CD14-positive monocyte (primary cell): ENCODE data around the gene PITPNC1. TPM values are rescaled to one million over a fixed set of nuclear protein-coding genes. Genes with fewer than 3 reads are reported as not detected.

Source experiments
- DNase-seq, 3 donors: peaks; one replicate each; pipeline ENCODE4 v3.0.0-alpha.2; 2011 to 2022
- H2AFZ ChIP-seq: 2 replicates; pipeline ENCODE4 v1.6.0; 2012; ENCODE audit warnings: mild to moderate bottlenecking, low read depth, low read length, inconsistent platforms; ENCODE audit not compliant: insufficient read depth, poor library complexity, severe bottlenecking
- H3K27ac ChIP-seq, 2 donors: 1 replicate in 1 of 2; 2 replicates in 1 of 2; pipeline ENCODE4 v1.5.1; 2012 to 2013; ENCODE audit warnings: low read length in 2 of 2, control low read depth in 1 of 2, inconsistent platforms in 1 of 2, low read depth in 1 of 2, mild to moderate bottlenecking in 1 of 2
- H3K27me3 ChIP-seq, 2 donors: one replicate each; pipeline versions ENCODE4 v1.6.0 to v1.6.1; 2011 to 2013; ENCODE audit warnings: low read length in 2 of 2; ENCODE audit not compliant: control insufficient read depth in 2 of 2, insufficient read depth in 2 of 2
- H3K36me3 ChIP-seq, 2 donors: replicated peaks in 1 of 2; 1 replicate in 1 of 2; 2 replicates in 1 of 2; pipeline versions ENCODE4 v1.5.1 to v1.6.1; 2012 to 2013; ENCODE audit warnings: low read length in 2 of 2, control low read depth in 1 of 2, inconsistent platforms in 1 of 2, mild to moderate bottlenecking in 1 of 2; ENCODE audit not compliant: insufficient read depth in 2 of 2, control insufficient read depth in 1 of 2
- H3K4me1 ChIP-seq, 2 donors: 1 replicate in 1 of 2; 2 replicates in 1 of 2; pipeline versions ENCODE4 v1.5.1 to v1.6.1; 2012 to 2013; ENCODE audit warnings: low read length in 2 of 2, control low read depth in 1 of 2, inconsistent platforms in 1 of 2, mild to moderate bottlenecking in 1 of 2, moderate library complexity in 1 of 2; ENCODE audit not compliant: insufficient read depth in 2 of 2, control insufficient read depth in 1 of 2
- H3K4me2 ChIP-seq: replicated peaks from 2 replicates; pipeline ENCODE3; 2012; ENCODE audit warnings: low read length, moderate library complexity, mild to moderate bottlenecking; ENCODE audit not compliant: poor library complexity, severe bottlenecking; ENCODE audit errors: extremely low read depth
- H3K4me3 ChIP-seq, 3 experiments: fragments of 200-600 bp in 1 of 3; sonication (generic) in 1 of 3; replicated peaks in 1 of 3; 1 replicate in 2 of 3; 2 replicates in 1 of 3; pipeline ENCODE4 v1.5.1; 2011 to 2013; ENCODE audit warnings: low read length in 3 of 3, mild to moderate bottlenecking in 3 of 3, control low read depth in 2 of 3, low read depth in 2 of 3, inconsistent platforms in 1 of 3, moderate library complexity in 1 of 3
- H3K79me2 ChIP-seq: 2 replicates; pipeline ENCODE4 v1.6.0; 2012; ENCODE audit warnings: mild to moderate bottlenecking, control low read depth, inconsistent platforms, low read length, moderate library complexity; ENCODE audit not compliant: insufficient read depth
- H3K9ac ChIP-seq: 2 replicates; pipeline ENCODE4 v1.6.0; 2017; ENCODE audit warnings: low read length, mild to moderate bottlenecking; ENCODE audit not compliant: insufficient read depth, poor library complexity, severe bottlenecking
- H3K9me3 ChIP-seq, 2 donors: replicated peaks in 1 of 2; 1 replicate in 1 of 2; 2 replicates in 1 of 2; pipeline versions ENCODE4 v1.5.1 to v1.6.1; 2012 to 2013; ENCODE audit warnings: low read length in 2 of 2, control low read depth in 1 of 2; ENCODE audit not compliant: control insufficient read depth in 1 of 2, insufficient read depth in 1 of 2
- H4K20me1 ChIP-seq: 2 replicates; pipeline ENCODE4 v1.6.0; 2012; ENCODE audit warnings: mild to moderate bottlenecking, low read length, control low read depth, moderate library complexity; ENCODE audit not compliant: insufficient read depth
- H3K27ac Mint-ChIP-seq, 7 donors: one replicate each; pipeline ENCODE4 v1.8.0; 2020; ENCODE audit warnings: mild to moderate bottlenecking in 7 of 7, mixed read lengths in 7 of 7, moderate library complexity in 6 of 7, inconsistent platforms in 2 of 7
- H3K27me3 Mint-ChIP-seq, 3 donors: one replicate each; pipeline ENCODE4 v1.8.0; 2021 to 2022; ENCODE audit warnings: low read depth in 3 of 3, mild to moderate bottlenecking in 3 of 3, mixed read lengths in 3 of 3, moderate library complexity in 3 of 3, inconsistent platforms in 1 of 3
- H3K36me3 Mint-ChIP-seq, 2 donors: one replicate each; pipeline ENCODE4 v1.8.0; 2020; ENCODE audit warnings: mixed read lengths in 2 of 2, inconsistent platforms in 1 of 2, mild to moderate bottlenecking in 1 of 2
- H3K4me1 Mint-ChIP-seq: one replicate; pipeline ENCODE4 v1.8.0; 2020; ENCODE audit warnings: mild to moderate bottlenecking, mixed read lengths
- H3K4me3 Mint-ChIP-seq, 2 donors: one replicate each; pipeline ENCODE4 v1.8.0; 2020; ENCODE audit warnings: mild to moderate bottlenecking in 2 of 2, mixed read lengths in 2 of 2, moderate library complexity in 1 of 2
- H3K9me3 Mint-ChIP-seq, 7 donors: one replicate each; pipeline ENCODE4 v1.8.0; 2020 to 2022; ENCODE audit warnings: mixed read lengths in 7 of 7, mild to moderate bottlenecking in 6 of 7, moderate library complexity in 6 of 7, inconsistent platforms in 2 of 7
- CTCF ChIP-seq: fragments of 200-600 bp; IDR thresholded peaks from one replicate; pipeline ENCODE4 v1.8.0; 2022; ENCODE audit warnings: antibody characterized with exemption, mild to moderate bottlenecking
- WGBS: methylation state at CpG from one replicate; pipeline ENCODE4 v1.1.5; 2013; ENCODE audit warnings: missing lambda C conversion rate; ENCODE audit not compliant: insufficient coverage; 5-methylcytosine and 5-hydroxymethylcytosine counted together
- intact Hi-C, 2 donors: fragments of 100-400 bp; cut with micrococcal nuclease; formaldehyde crosslinking; loops; one replicate each; pipeline versions ENCODE4 v1.15.0 to v1.15.1; 2023
- polyA plus RNA-seq, 3 donors: library from polyadenylated mRNA; depleted of rRNA in 1 of 3; unstranded in 2 of 3; stranded (reverse) in 1 of 3; fragments of 300-500 nt in 2 of 3; fragments of >200 nt in 1 of 3; fragmentation: Illumina TruSeq in 2 of 3; gene quantifications; 1 replicate in 2 of 3; 2 replicates in 1 of 3; pipeline ENCODE4 v1.2.3, GENCODE V29; 2012 to 2021

Gene PITPNC1
- polyA plus RNA-seq, 3 donors, result 18.5 to 31.0 (median 21.7) TPM

GRCh38 chr17:67379251-67379630 is 2.2 kb downstream of the PITPNC1 start:
- no peaks in the 10 kb centered on the region for H3K27me3 ChIP-seq
- Mint-ChIP-seq H3K4me3 (peak overlapping the region; percentile 90 to 93), H3K36me3 (peaks cover 5 to 22% of the 10 kb centered on the region in 2 donors), H3K9me3 (peaks cover 0 to 5% (median 0%) of the 10 kb centered on the region in 7 donors), H3K4me1 (peaks cover 34% of the 10 kb centered on the region), H3K27ac (peak overlapping the region; percentile 21 to 92 (median 80)), H3K27me3 (peaks cover 0 to 14% (median 0%) of the 10 kb centered on the region in 3 donors)
- no peak for TF ChIP-seq CTCF
- peak overlapping the region; percentile 86 for H2AFZ ChIP-seq
- no peak overlapping the region for H3K27ac ChIP-seq
- H3K4me3 ChIP-seq, result peak overlapping the region in 2 of 3 experiments; percentile 36 to 99
- 75% methylated on average over 8 of the region's 8 CpGs for WGBS
- peak overlapping the region; percentile 92 for H3K9ac ChIP-seq
- peaks cover 0 to 8% of the 10 kb centered on the region in 2 donors for H3K36me3 ChIP-seq
- H4K20me1 ChIP-seq, result peaks cover 45% of the 10 kb centered on the region
- no peaks in the 10 kb centered on the region for H3K9me3 ChIP-seq
- peaks cover 20% of the 10 kb centered on the region for H3K79me2 ChIP-seq
- no peak for DNase-seq
- H3K4me1 ChIP-seq, result peaks cover 23% of the 10 kb centered on the region in 2 donors
- peak overlapping the region; percentile 96 for H3K4me2 ChIP-seq
- intact Hi-C loops, result loop anchor here (2.0 to 10.0 kb wide), 3 partner anchors 53 to 96 kb away; no protein-coding TSS in a partner anchor

- intact Hi-C loops, result no loop called here
- no peak overlapping the region for H3K4me3 Mint-ChIP-seq
These were observed 4.8 kb downstream of the PITPNC1 start for GRCh38 chr17:67381929-67382257.

More at GRCh38 chr17:67381929-67382257, 4.8 kb downstream of the PITPNC1 start:
- no peak for TF ChIP-seq CTCF
- Histone ChIP-seq H3K27me3 (no peaks in the 10 kb centered on the region), H3K4me2 (no peak overlapping the region), H3K4me3 (no peak overlapping the region), H2AFZ (no peak overlapping the region), H3K9ac (no peak overlapping the region), H3K9me3 (peaks cover 0 to 4% of the 10 kb centered on the region in 2 donors), H3K79me2 (peaks cover 42% of the 10 kb centered on the region), H3K4me1 (peaks cover 5 to 6% of the 10 kb centered on the region in 2 donors), H4K20me1 (peaks cover 70% of the 10 kb centered on the region), H3K36me3 (peaks cover 0 to 8% of the 10 kb centered on the region in 2 donors), H3K27ac (no peak overlapping the region)
- no CpG with 5 or more reads among the region's 1 CpG for WGBS
- Mint-ChIP-seq H3K36me3 (peaks cover 5 to 31% of the 10 kb centered on the region in 2 donors), H3K4me1 (peaks cover 12% of the 10 kb centered on the region), H3K9me3 (peaks cover 0 to 8% (median 3%) of the 10 kb centered on the region in 7 donors), H3K27ac (no peak overlapping the region), H3K27me3 (peaks cover 0 to 2% (median 0%) of the 10 kb centered on the region in 3 donors)
- no peak for DNase-seq
